Measurements from ENCODE around the gene FOXC1. TPM values are rescaled to one million over a fixed set of nuclear protein-coding genes. Genes with fewer than 3 reads are reported as not detected.
A peak's percentile ranks its signal among the peaks of the same experiment; 100 is the strongest.

The FOXC1 gene
- total and polyA plus RNA-seq, 2 experiments from 2014 or later, result 0.10 to 0.13 TPM

DNA sequence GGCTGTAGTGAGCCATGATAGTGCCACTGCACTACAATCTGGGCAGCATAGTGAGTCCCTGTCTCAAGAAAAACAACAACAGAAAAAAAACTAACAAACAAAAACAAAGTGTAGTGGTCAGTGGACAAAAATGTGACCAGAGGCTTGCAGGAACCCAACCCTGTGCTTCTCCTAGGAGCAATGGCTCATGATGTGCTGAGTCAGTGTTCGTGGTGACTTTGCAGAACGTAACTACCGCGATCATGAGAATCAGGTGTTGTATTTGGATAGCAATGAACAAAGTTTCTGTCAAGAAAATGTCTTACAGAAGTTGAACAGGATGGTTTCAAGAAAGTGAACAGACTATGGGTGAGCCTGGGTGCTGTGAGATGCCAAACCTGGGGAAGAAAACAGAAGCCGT is 18.5 kb upstream of the FOXC1 start (continued):
- TF ChIP-seq NANOG (IDR thresholded peaks at IDR 0.05; ENCODE audit: borderline replicate concordance), result no peak
- TF ChIP-seq EZH2 (IDR thresholded peaks at IDR 0.05; ENCODE audit: low read depth, unreplicated experiment), result no peak
- no peak for TF ChIP-seq ZNF331 (CRISPR knock-in tag; IDR thresholded peaks at IDR 0.05; ENCODE audit: low read depth)

DNA sequence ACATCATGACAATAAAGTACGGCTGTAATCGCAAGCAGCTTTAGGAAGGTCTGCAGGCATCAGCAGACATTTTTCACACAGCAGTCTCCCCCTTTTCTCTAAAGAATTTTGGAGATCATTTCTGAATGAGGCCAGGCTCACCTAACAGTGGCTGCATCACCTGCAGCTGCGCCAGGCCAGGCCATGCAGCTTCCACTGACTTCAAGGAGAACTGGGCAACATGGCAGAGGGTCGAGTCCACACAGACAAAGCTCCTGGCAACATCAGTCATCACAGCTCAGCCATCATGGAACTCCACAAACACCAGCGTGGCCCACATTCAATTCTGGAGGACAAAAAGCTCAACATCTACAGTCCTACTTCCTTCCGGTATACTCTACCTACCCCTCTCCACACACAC is 17.8 kb upstream of the FOXC1 start:
- H3K4me3 Mint-ChIP-seq, result no peak overlapping the region
- Histone ChIP-seq H3K79me2 (replicated peaks; ENCODE audit: insufficient read depth) (no peaks in the 10 kb centered on the region), H3K27ac (ENCODE audit: low read depth) (no peak overlapping the region), H3K27me3 (ENCODE audit: insufficient read depth) (no peaks in the 10 kb centered on the region), H3K36me3 (ENCODE audit: insufficient read depth) (no peaks in the 10 kb centered on the region), H2AFZ (no peak overlapping the region), H3K9me2 (ENCODE audit: insufficient read depth) (peaks cover 4% of the 10 kb centered on the region; the same call in 1 of the 2 replicates), H3K4me1 (ENCODE audit: insufficient read depth) (no peaks in the 10 kb centered on the region), H3K4me3 (no peak overlapping the region), H3K4me2 (no peak overlapping the region), H3F3A (replicated peaks; ENCODE audit: low read depth) (no peaks in the 10 kb centered on the region), H4K20me1 (replicated peaks; ENCODE audit: insufficient read depth) (no peaks in the 10 kb centered on the region)
- H3K27ac Mint-ChIP-seq, result no peak overlapping the region
- no peaks in the 10 kb centered on the region for H3K36me3 Mint-ChIP-seq (ENCODE audit: low read depth)
- no peak for TF ChIP-seq ZNF114 (CRISPR knock-in tag; IDR thresholded peaks at IDR 0.05)
- ATAC-seq (no peak), DNase-seq (ENCODE audit: low spot score) (no peak)
- no peaks in the 10 kb centered on the region for H3K9me3 Mint-ChIP-seq
- H3K27me3 Mint-ChIP-seq (ENCODE audit: insufficient read depth, low read depth, poor library complexity), result peaks cover 10% of the 10 kb centered on the region
- peaks cover 9% of the 10 kb centered on the region; the same call in 2 of the 3 replicates for H3K4me1 Mint-ChIP-seq

GRCh38 chr6:1592852-1593251 is 16.9 kb upstream of the FOXC1 start:
- no peak overlapping the region for H3K4me3 Mint-ChIP-seq

More at GRCh38 chr6:1592852-1593251, 16.9 kb upstream of the FOXC1 start:
- no peaks in the 10 kb centered on the region for H3F3A ChIP-seq (replicated peaks; ENCODE audit: low read depth)
- peaks cover 10% of the 10 kb centered on the region for H3K27me3 Mint-ChIP-seq (ENCODE audit: insufficient read depth, low read depth, poor library complexity)
- no peak for DNase-seq (ENCODE audit: low spot score)
- TF ChIP-seq, protein P1, sequence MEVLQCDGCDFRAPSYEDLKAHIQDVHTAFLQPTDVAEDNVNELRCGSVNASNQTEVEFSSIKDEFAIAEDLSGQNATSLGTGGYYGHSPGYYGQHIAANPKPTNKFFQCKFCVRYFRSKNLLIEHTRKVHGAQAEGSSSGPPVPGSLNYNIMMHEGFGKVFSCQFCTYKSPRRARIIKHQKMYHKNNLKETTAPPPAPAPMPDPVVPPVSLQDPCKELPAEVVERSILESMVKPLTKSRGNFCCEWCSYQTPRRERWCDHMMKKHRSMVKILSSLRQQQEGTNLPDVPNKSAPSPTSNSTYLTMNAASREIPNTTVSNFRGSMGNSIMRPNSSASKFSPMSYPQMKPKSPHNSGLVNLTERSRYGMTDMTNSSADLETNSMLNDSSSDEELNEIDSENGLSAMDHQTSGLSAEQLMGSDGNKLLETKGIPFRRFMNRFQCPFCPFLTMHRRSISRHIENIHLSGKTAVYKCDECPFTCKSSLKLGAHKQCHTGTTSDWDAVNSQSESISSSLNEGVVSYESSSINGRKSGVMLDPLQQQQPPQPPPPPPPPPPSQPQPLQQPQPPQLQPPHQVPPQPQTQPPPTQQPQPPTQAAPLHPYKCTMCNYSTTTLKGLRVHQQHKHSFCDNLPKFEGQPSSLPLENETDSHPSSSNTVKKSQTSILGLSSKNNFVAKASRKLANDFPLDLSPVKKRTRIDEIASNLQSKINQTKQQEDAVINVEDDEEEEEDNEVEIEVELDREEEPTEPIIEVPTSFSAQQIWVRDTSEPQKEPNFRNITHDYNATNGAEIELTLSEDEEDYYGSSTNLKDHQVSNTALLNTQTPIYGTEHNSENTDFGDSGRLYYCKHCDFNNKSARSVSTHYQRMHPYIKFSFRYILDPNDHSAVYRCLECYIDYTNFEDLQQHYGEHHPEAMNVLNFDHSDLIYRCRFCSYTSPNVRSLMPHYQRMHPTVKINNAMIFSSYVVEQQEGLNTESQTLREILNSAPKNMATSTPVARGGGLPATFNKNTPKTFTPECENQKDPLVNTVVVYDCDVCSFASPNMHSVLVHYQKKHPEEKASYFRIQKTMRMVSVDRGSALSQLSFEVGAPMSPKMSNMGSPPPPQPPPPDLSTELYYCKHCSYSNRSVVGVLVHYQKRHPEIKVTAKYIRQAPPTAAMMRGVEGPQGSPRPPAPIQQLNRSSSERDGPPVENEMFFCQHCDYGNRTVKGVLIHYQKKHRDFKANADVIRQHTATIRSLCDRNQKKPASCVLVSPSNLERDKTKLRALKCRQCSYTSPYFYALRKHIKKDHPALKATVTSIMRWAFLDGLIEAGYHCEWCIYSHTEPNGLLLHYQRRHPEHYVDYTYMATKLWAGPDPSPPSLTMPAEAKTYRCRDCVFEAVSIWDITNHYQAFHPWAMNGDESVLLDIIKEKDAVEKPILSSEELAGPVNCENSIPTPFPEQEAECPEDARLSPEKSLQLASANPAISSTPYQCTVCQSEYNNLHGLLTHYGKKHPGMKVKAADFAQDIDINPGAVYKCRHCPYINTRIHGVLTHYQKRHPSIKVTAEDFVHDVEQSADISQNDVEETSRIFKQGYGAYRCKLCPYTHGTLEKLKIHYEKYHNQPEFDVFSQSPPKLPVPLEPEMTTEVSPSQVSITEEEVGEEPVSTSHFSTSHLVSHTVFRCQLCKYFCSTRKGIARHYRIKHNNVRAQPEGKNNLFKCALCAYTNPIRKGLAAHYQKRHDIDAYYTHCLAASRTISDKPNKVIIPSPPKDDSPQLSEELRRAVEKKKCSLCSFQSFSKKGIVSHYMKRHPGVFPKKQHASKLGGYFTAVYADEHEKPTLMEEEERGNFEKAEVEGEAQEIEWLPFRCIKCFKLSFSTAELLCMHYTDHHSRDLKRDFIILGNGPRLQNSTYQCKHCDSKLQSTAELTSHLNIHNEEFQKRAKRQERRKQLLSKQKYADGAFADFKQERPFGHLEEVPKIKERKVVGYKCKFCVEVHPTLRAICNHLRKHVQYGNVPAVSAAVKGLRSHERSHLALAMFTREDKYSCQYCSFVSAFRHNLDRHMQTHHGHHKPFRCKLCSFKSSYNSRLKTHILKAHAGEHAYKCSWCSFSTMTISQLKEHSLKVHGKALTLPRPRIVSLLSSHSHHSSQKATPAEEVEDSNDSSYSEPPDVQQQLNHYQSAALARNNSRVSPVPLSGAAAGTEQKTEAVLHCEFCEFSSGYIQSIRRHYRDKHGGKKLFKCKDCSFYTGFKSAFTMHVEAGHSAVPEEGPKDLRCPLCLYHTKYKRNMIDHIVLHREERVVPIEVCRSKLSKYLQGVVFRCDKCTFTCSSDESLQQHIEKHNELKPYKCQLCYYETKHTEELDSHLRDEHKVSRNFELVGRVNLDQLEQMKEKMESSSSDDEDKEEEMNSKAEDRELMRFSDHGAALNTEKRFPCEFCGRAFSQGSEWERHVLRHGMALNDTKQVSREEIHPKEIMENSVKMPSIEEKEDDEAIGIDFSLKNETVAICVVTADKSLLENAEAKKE (CRISPR knock-in tag; IDR thresholded peaks at IDR 0.05), result no peak
- TF ChIP-seq POLR2AphosphoS5 (IDR thresholded peaks at IDR 0.05; ENCODE audit: low read depth) (no peak), ZNF331 (CRISPR knock-in tag; IDR thresholded peaks at IDR 0.05; ENCODE audit: low read depth) (no peak), NANOG (IDR thresholded peaks at IDR 0.05; ENCODE audit: borderline replicate concordance) (no peak), STAT1 (IDR thresholded peaks at IDR 0.05; ENCODE audit: unreplicated experiment) (no peak)
- H3K79me2 ChIP-seq (replicated peaks; ENCODE audit: insufficient read depth), result no peaks in the 10 kb centered on the region
- no peak overlapping the region for H3K27ac ChIP-seq (ENCODE audit: low read depth)
- H3K36me3 Mint-ChIP-seq (ENCODE audit: low read depth), result no peaks in the 10 kb centered on the region
- H3K4me1 Mint-ChIP-seq, result peaks cover 19% of the 10 kb centered on the region
- no peaks in the 10 kb centered on the region for H3K9me3 Mint-ChIP-seq
- H3K9me2 ChIP-seq (ENCODE audit: insufficient read depth), result peaks cover 4% of the 10 kb centered on the region; the same call in 1 of the 2 replicates
- H3K27me3 ChIP-seq (ENCODE audit: insufficient read depth), result no peaks in the 10 kb centered on the region
- ATAC-seq, result no peak
- H3K4me1 ChIP-seq (ENCODE audit: insufficient read depth), result peaks cover 5% of the 10 kb centered on the region; the same call in 1 of the 2 replicates
- H4K20me1 ChIP-seq (replicated peaks; ENCODE audit: insufficient read depth), result no peaks in the 10 kb centered on the region
- no peak overlapping the region for H3K27ac Mint-ChIP-seq
- no peaks in the 10 kb centered on the region for H3K36me3 ChIP-seq (ENCODE audit: insufficient read depth)
- H3K4me3 ChIP-seq, result no peak overlapping the region
- peak overlapping the region; percentile 63; the same call in 1 of the 2 replicates for H2AFZ ChIP-seq
- no peak overlapping the region for H3K4me2 ChIP-seq
